ENCODE results near the gene TTLL12. TPM values are rescaled to one million over a fixed set of nuclear protein-coding genes. Genes with fewer than 3 reads are reported as not detected.

TTLL12 gene
- 31.8 TPM for total RNA-seq

GRCh38 chr22:43186272-43187170, at the start of gene TTLL12:
Gene TTLL12, minus strand, starts transcription at chr22:43187134. Its CDS starts 65 bp downstream, at chr22:43187069.

GRCh38 chr22:43151251-43152002, 35.5 kb downstream of the TTLL12 start, which contains the start of gene TSPO:
Gene TSPO, plus strand, starts transcription at chr22:43151559. Its CDS starts 7,680 bp downstream, at chr22:43159239.

GRCh38 chr22:43142880-43143562, 43.9 kb downstream of the TTLL12 start, which contains the start of gene MCAT:
Gene MCAT, minus strand, starts transcription at chr22:43143398. Its CDS starts 50 bp downstream, at chr22:43143348.

Other genes with a start within 250 kb of the TTLL12 start
- gene PACSIN2, start 172.0 kb downstream of the TTLL12 start, total RNA-seq: 54.4 TPM
- gene TTLL1, start 97.7 kb downstream of the TTLL12 start, total RNA-seq: 15.4 TPM
- gene BIK, start 76.4 kb downstream of the TTLL12 start, total RNA-seq: not detected
- gene MCAT, start 43.7 kb downstream of the TTLL12 start, total RNA-seq: 17.4 TPM
- gene TSPO, start 35.6 kb downstream of the TTLL12 start, total RNA-seq: 75.8 TPM
- 17.4 TPM for gene SCUBE1, start 156.2 kb upstream of the TTLL12 start, total RNA-seq
- gene MPPED1, start 224.9 kb upstream of the TTLL12 start, total RNA-seq: 11.1 TPM

Measured in camera-type eye (tissue), 1 donor.